NCI-H748 (cell line): ENCODE results near the gene TOM1.
A peak's percentile ranks its signal among the peaks of the same experiment; 100 is the strongest.

ENCODE experiments used
- DNase-seq: peaks from one replicate; lab custom pipeline; 2025; ENCODE audit not compliant: unreplicated experiment; lab: John Stamatoyannopoulos, UW

TOM1 gene

DNA sequence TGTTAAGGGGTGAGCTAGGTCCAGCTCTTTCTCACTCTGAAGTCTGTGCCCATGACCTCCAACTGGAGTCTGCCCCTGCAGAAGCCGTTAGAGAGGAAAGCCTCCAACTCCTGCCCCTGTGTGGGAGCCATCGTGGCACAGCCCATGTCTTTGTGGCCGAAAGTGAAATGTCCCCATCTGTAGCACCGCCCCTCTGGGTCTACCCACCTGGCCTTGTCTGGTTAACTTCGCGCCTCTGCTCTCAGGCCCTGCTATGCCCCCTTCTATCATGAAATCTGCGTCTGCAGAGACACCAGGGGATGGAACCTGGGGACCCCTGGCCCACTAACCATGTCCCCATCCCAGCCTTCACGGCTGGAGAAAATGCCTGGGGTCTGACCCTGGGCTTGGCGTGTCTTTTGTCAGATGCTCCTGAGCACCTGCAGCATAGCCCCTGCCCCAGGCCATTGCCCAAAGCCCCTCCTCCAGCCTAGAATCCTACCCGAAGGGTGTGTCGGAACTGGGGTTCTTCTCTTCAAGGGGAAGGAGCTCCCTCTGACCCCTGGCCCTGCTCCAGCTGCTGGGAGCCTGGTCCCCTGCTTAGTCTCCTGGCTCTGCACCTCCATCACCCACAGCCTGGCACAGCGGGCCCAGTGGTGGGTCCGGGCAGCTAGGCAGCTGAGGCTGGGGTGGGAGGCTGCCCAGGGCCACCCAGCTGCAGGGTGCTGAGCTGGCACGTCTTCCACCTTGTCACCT, 45.4 kb downstream of the TOM1 start:
- no peak for DNase-seq

DNA sequence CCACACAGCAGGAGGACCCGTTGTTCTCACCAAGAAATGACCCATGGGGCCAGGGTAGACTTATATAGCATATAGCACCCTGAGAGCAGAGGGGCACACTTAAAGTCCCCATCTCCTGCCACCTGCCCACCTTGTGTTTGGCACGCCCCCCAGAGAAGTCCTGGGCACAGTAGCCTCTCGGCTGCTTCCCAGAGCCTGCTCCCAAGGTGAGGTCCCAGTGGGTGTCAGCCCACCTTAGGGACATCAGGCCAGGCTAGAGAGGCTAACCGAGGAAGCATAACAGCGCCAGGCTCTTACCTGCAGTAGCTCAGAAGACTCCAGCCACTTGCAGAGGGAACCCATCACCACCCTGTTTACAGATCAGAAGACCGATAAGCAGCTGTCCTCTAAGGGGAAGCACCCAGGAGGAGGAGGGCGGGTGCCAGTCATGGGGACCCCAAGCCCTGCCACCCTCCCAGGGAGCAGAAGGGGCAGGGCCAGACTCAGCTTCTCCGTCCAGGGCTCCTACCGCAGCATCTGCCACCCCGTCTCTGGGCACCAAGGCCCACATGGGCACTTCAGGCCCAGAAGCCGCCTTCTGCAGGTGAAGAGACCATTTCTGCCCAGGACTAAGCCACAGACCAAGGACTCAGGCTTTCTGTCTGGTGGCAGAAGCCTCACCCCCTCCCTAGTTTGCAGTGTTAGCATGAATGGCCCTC, 46.3 kb downstream of the TOM1 start:
- DNase-seq: no peak

DNA sequence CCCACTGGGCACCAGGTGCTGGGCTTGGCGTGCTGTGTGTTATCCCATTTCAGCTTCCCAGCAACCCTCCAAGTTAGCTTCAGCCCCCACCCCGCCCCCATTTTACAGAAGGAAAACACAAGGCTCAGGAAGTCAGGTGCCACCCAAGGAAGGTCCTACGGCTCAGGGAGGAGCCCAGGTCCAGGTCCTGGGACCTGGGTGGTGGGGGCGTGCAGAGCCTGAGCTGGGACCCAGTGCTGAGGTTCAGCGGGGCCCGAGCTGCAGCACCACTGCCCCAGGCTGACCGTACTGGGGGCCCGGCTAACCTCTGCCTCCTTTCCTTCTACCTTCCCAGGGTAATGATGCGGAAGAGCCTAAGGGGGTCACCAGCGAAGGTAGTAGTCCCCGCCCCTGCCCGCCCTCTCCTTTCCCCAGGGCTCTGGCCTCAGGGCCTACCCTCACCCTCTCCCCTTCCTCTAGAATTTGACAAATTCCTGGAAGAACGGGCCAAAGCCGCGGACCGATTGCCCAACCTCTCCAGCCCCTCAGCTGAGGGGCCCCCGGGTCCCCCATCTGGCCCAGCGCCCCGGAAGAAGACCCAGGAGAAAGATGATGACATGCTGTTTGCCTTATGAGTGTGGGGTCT, 47.0 kb downstream of the TOM1 start:
- DNase-seq: no peak

DNA sequence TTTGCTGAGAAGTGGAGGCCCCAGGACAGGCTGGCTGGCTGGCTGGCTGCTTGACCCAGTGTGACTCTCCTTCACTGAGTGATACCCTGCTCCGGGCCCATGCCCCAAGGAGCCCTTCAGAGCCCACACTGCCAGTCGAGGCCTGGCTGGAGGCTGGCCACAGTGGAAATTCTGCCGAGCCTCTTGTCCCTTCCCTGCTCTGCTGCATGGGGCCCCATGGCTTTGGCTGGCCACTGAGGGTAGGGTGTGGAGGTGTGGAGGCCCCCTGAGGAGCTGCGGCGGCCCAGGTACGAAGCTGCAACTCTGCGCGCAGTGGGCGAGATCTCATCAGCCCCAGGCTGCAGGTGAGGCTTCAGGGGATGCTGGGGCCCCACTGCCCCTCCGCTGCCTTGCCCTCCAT, 47.8 kb downstream of the TOM1 start:
- DNase-seq: no peak

DNA sequence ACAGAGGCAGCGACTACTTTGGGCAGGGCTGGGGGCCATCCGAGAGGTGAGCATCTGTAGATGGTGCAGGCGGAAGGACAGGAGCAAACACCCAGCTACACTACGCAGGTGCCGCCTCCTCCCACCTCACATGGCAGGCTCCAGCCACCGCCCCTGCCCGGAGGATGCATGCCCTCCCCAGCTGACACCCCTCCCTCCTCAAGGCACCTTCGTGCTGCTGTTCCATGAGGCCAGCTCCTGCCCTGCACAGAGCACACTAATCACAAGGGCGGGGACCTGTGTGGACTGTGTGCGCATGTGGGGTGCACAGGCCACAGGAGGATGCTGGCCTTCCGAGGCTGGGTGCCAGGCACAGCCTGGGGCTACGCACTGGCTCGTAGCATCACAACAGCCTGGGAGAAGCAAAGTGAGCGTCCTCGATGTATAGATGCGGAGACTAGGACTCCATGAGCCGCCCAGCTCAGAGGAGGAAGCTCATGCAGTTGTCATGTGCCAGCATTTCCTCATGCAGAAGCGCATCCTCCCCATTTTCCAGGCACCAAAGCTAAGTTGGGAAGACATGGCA, 48.4 kb downstream of the TOM1 start:
- no peak for DNase-seq

DNA sequence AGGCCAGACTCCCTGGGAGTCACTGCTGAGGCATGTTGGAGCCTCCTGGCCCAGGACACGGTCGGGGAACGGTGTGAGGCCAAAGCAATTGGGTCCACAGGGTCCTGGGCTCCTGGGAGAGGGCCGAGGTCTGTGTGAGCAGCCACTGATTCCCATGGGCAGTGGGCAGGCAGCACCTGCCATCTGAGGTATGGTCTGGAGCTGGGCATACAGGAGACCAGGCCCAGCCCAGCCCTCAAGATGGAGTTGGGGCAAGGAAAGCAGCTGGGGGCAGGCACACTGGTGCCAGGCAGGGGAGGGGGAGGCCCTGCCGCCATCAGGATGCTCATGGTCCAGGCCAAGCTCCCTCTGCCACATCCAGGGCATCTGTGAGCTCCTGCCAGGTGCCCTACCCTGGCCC, 49.0 kb downstream of the TOM1 start:
- DNase-seq: no peak

DNA sequence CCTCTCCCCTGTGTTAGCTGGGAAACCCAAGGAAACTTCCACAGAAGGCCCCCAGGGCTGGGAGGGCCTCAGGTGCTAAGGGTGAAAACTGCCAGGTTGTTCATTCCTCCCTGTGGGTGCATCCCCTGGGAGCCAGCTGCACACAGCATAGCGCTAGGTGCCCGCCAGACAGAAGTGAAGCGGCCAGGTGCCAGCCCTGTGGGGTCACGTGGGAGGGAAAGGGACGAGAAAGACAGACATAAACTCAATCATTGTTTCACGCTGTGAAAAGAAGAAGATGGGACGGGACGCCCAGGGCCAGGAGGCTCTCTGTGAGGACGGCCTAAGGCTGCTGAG, 49.6 kb downstream of the TOM1 start:
- DNase-seq: peak; percentile 53

DNA sequence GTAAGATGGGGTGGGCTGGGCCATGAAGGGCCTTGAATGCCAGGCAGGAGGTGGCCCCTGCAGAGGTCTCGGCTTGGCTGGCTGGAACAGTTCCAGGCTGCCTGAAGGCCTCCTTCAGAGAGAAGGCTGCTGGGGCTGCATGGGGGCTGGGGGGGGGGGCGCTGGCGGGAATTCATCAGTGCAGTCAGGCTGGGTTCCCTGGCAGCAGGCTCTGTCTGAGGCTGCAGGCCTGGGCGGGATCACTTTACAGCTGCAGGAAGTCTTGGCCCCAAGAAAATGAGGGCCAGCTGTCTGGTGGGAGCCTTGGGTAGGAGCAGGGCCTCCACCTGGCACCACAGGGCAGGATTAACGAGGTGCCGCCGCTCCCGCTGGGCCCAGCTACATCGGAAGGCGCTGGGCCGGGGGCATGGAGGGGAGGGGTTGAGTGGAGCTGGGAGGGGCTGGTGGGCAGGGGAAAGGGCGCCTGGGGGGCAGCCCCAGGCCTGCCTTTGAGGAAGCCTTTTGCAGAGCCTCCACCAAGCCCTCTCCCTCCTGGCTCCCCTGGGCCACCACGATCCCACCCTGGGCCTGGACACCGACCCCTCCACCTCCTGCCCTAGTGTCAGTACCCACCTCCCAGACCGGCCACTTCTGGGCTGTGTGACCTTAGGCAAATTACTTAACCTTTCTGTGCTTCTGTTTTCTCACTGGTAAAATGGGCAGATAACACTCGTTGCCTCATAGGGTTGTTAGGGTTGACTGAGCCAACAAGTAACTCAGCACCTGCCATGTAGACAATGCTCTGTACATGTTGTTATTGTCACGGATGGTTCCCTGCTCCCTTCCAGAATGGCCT, 50.2 kb downstream of the TOM1 start:
- peak; percentile 53 for DNase-seq

DNA sequence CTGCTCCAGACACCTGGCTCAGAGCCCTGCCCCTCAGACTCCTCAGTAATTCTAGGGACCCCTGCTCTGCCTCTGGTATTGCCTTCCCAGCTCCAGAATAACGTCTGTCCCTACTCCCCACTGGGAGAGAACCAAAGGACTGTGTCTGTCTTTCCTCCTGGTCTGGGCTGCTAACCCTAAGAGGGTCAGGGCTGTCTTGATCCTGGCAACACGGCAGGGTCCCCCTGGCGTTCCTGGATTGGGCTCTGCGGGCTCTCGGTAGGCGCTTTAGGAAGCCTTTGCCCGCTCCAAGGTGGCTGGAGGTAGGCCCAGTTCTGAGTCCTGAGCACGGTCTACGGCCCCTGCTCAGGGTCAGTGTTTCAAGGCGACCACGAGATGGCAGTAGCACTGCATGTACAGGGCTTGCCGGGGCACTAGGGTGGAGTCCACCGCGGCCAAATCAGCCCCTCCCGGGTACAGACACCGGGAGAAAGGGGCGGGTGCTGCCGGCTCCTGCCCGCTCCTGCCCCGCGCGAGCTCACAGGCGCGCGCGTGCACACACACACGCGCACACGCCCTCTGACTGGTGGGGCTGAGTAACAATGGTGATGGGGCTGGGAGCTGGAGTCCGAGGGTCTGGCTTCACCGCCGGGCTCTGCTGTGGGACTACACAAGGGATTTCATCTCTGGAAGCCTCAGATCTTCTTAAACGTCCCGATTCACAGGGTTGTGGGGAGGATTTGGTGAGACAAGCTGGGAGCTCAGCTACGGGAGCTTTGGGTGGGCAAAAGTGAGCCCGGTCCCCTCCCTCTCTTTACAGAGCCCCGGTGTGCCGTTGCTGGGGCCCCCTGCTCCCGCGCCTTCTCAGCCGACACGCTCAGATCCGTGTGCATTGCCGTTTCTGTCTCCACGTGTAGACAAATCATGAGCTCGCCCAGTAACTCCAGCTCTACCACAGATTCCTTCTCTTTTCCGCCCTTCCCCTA, 51.1 kb downstream of the TOM1 start:
- DNase-seq: peak; percentile 84

DNA sequence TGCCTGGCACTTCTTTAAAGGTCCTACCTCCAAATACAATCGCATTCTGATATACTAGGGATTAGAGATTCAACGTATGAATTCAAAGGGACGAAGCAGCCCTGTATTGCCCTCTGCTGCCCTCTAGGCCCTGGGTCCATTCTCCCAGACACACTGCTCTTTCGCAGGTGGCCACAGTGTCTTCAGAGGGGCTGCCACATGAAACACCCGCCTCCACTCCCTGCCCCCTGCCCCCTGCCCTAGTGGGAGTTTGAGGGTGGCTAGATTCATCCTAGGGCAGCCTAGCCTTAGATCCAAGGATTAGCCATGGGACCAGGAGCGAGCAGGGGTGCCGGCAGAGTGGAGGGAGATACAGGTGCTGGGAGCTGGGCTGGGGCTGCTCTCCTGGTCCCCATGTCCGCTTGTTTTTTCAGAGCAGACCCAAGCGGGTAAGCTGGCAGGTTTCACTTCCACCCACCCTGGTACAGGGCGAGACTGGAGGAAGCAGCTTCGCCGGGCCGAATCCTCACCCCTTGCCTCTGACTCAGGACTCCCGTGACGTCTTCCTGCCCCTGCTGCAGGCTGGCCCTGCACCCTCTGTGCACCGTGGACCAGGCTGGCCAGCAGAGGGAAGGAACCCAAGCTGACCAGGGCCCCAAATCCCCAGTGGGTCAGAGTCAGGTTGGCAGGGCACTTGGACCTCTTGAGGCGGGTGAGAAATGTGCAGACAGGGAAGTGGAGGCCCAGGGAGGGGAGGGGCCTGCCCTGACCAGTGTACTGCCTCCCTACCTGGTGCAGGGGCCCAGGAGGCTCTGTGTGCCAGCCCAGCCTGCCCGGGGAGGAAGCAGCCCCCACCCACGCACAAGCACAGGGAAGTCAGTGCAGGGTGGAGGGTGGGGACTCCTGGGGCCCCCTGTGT, 52.8 kb downstream of the TOM1 start:
- DNase-seq: no peak

DNA sequence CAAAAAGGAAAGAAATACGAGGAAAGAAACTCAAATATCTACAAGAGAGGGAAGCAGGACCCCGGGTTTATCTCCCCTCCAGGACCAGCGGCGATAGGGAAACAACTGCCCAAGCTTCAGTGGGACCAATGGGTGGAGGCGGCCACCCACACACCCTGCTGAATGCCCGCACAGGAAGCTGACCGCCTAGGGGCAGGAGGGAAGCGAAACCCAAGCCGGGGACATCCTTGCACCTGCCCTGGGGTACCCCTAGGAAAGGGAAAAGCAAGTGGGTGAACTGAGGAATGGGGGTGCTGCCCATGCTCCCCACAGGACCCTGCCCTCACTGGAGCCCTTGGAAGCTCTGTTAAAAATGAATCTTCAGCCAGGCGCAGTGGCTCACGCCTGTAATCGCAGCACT, 53.6 kb downstream of the TOM1 start:
- DNase-seq: no peak

DNA sequence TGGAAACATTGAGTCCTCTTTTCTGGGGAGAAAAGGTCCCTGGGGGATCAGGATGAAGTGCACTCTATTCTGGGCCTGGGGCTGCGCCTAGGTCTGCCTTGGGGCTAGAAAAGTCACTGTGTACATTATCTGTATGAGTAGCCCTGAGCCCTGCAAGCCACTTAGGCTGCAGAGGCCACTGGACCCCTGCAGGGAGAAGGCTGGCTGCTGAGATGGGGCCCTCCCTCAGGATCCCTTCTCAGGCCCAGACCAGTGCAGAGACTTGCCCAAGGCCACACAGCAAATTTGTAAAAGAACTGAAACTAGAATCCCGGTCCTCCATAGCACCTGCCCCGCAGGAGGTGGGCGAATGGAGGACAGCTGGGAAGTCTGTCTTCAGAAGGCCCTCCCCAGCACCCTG, 54.4 kb downstream of the TOM1 start:
- no peak for DNase-seq

DNA sequence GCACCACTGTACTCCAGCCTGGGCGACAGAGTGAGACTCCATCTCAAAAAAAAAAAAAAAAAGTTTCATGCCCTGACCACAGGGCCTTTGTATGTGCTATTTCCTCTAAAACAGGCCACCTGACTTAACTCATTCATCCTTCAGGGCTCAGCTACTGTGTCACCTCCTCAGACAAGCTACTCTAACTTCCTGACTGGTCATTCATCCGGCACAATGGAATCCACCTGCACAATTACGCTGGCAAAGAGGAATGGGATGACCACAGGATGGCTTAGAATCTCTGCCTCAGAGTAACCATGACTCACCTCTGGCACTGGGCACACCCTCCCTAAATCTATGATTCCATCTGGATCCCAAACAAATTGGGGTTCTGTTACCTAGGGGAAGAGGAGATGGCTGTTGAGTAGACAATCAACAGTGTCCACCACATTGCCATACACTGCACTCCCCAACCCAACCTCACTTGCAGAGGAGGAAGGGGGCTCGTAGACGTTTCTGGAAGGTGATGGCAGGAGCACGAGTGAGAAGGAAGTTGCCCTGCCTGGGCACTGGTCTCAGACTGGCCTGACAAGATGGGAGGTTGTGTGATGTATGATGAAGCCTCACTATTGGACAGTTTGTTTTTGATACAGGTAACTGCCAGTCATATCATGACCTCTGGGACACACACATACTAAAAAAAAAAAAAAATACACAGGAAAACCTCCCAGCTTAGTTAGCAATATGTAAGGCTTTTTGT, 58.4 kb downstream of the TOM1 start:
- DNase-seq: no peak

DNA sequence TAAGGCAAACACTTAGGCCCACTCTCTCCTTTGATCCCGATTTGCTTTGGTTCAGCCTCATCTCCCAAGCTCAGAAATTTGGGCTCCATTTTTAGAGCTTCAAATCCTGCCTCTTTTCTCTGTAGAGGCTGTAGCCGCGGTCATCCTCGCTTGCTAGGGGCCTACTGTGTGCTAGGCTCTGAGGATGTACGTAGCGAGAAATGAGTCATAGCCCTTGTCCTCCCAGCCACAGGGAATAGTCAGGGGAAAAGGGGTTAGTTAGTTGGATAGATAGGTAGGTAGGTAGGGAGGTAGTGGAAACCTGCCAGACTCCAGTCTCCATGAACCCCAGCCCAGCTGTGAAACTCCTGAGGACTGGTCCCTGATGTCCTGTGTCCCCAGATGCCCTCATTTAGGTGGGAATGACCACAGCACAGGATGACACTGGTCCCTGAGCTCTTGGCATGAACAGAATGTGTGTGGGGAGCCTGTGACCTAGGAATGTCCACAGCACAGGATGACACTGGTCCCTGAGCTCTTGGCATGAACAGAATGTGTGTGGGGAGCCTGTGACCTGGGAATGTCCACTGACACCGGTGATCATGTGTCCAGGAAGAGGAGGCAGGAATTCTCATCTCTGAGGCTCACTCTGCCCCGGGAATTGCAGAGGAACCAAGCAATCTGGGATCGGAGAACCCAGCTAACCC, 59.8 kb downstream of the TOM1 start:
- DNase-seq: no peak

DNA sequence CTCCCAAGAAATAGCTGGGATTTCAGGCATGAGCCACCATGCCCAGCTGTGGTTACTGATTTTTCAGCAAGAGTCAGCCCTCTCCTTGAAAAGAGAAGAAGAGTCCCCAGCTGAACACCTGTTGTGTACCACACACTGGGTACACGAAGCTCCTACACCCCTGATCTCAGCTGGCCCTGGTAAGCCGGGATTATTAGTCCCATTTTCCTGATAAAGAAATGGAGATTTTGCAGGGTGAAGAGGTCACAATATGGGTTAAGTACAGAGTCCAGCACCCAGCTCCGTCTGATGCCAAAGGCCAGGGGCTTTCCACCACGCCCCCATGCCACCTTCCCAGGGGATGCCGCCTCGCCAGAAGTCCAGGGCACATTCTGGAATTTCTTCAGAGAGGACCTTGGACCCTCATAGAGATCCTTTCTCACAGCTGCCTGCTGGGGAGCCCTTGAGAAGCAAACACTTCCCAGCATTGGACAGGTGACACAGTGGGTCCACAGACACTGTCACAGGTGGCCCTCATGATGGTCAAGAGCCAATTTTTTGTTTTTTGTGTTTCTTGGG, 61.4 kb downstream of the TOM1 start:
- DNase-seq: no peak

DNA sequence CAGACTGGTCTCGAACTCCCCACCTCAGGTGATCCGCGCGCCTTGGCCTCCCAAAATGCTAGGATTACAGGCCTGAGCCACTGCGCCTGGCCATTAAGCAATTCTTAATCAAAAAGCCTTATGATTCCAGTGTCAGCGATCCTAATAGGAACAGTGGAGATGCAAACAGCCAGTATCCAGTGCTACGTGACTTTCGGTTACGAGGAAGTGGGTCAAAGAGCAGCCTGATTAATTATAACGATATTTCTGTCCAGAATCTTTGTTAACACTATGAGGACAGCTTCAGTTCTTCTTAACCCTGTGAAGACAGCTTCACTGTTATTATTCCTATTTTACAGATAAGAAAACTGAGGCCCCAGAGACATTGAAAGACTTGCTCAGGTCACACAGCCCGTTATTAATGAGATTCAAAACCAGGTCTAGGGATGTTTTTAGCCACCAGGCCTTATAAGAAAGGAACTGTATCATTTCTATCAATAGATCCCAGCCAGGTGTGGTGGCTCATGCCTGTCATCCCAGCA, 63.9 kb downstream of the TOM1 start:
- DNase-seq: no peak

DNA sequence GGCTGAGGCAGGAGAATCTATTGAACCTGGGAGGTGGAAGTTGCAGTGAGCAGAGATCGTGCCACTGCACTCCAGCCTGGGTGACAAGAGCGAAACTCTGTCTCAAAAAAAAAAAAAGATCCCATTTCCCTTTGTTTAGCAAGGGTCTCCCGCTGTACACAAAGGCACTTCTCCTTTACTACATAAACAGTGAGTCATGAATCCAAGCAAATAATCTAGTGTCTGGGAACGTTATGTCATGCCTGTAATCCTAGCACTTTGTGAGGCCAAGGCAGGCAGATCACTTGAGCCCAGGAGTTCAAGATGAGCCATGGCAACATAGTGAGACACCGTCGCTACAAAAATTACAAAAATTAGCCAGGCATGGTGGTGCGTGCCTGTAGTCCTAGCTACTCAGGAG, 64.5 kb downstream of the TOM1 start:
- peak; percentile 14 for DNase-seq
